Retinal pigment epithelial cell (primary cell): ENCODE measurements around the gene LAG3.

Experiments used
- DNase-seq: peaks from one replicate; pipeline ENCODE4 v3.0.0-alpha.2; 2010; ENCODE audit warnings: low read depth
- H3K4me3 ChIP-seq: 2 replicates; pipeline ENCODE4 v1.5.1; 2011; ENCODE audit warnings: mild to moderate bottlenecking, low read length, control low read depth, moderate library complexity
- CTCF ChIP-seq: conservative IDR thresholded peaks from 2 replicates; pipeline ENCODE4 v1.5.1; 2011; ENCODE audit warnings: low read depth, low read length, control low read depth, inconsistent platforms

Gene LAG3

GRCh38 chr12:6772331-6772695 lies at the start of gene LAG3:
LAG3 (plus strand) TSS chr12:6772520; CDS start chr12:6772853, 333 bp downstream.
- DNase-seq: no peak
- no peak for TF ChIP-seq CTCF
- H3K4me3 ChIP-seq: no peak within 1 kb of the TSS

DNA sequence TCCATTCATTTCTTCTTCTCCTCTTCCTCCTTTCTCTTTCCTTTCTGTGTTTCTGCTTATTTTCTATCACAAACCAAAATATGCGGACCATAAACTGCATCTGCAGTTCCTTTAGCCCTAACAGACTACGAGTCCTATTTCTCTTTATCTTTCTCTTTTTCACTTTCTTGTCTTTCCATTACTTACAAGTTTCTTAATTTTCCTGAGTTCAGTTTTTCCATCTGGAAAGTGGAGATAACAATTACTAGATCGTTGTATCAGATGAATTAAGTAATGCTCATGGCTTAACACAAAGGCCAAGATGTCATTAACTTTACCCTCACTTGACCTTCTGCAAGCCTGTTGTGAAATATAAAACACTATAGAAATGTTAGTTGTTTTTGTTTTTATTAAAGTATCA lies 49.5 kb upstream of the LAG3 start:
- no peak overlapping the region for H3K4me3 ChIP-seq
- no peak for TF ChIP-seq CTCF
- no peak for DNase-seq

DNA sequence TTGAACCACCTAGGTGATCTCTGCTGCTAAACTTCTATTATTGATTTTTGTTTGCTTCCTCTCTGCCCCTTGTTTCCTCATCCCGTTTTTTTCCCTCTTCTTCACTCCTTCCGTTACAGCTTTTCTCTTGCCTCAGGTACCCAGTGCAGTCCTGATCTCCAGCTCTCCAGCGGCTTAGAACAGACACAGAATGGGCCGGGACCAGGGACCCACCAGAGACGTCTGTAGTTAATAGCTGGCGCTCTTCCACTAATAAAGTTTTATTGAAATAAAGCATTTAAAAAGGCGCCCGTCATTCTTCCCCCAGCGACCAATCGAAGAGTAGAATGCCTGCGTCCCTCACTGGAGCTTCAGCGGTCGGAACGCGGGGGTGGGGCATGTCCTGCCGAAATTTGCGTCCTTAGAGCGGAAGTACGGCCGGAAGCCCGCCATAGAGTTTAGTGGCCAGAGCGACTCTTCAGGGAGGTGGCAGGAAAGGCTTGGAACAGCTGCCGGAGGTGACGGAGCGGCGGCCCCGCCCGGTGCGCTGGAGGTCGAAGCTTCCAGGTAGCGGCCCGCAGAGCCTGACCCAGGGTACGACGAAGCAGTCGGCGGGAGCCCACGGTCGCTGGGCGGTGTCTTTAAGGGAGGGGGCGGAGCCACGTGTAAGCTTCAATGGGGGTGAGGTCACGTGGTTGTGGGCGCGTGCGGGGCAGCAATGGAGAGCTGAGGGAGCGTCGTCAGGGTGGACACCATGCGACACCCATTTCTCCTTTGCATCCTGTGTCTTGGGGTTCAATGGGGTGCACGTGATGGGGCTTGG lies 48.5 kb upstream of the LAG3 start, which contains the start of gene COPS7A:
COPS7A (plus strand) TSS at position 440 of the 802 bp plus-strand sequence. CDS start 611 bp downstream, outside the sequence.
- TF ChIP-seq CTCF: no peak
- H3K4me3 ChIP-seq: peak within 1 kb of the TSS; percentile 68
- DNase-seq: peak; percentile 93

GRCh38 chr12:6724409-6724797 lies 47.9 kb upstream of the LAG3 start:
- no peak for DNase-seq
- peak overlapping the region; percentile 68 for H3K4me3 ChIP-seq
- no peak for TF ChIP-seq CTCF

DNA sequence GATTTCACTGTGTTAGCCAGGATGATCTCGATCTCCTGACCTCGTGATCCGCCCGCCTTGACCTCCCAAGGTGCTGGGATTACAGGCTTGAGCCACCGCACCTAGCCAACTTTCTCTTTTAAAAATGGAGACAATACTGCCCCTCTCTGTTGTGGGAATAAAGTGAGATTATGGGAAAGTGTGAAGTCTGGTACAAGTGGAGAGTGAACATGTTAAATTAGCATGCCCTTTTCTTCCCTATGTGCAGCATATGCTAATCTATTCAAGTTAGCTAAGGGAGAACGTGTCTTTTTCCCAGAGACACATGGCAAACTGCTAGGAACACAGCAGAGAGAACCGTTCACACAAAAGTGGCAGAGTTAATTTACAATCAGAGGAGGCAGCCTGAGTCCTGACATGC lies 47.0 kb upstream of the LAG3 start:
- no peak for TF ChIP-seq CTCF
- no peak for DNase-seq
- no peak overlapping the region for H3K4me3 ChIP-seq

DNA sequence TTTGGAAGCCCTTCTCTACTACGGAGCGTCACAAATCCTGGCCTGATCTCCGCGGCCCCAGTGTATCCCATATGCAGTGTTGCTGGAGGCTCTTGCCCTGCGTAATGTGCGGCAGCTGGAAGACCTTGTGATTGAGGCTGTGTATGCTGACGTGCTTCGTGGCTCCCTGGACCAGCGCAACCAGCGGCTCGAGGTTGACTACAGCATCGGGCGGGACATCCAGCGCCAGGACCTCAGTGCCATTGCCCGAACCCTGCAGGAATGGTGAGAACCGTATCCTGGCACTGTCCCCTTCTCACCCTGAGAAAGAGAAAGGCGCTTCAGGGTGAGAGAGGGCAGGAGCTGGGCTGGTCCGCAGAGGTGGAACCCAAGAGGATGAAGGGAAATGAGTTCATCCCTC lies 43.1 kb upstream of the LAG3 start:
- TF ChIP-seq CTCF: no peak
- H3K4me3 ChIP-seq: no peak overlapping the region
- no peak for DNase-seq

GRCh38 chr12:6730169-6730568 lies 42.2 kb upstream of the LAG3 start:
- no peak overlapping the region for H3K4me3 ChIP-seq
- no peak for TF ChIP-seq CTCF
- no peak for DNase-seq
